CD14-positive monocyte (primary cell): ENCODE data around the gene SF3A2. TPM values are rescaled to one million over a fixed set of nuclear protein-coding genes. Genes with fewer than 3 reads are reported as not detected.
A peak's percentile ranks its signal among the peaks of the same experiment; 100 is the strongest.

Source experiments
- DNase-seq, 3 donors: peaks; one replicate each; pipeline ENCODE4 v3.0.0-alpha.2; 2011 to 2022
- H2AFZ ChIP-seq: 2 replicates; pipeline ENCODE4 v1.6.0; 2012; ENCODE audit warnings: mild to moderate bottlenecking, low read depth, low read length, inconsistent platforms; ENCODE audit not compliant: insufficient read depth, poor library complexity, severe bottlenecking
- H3K27ac ChIP-seq, 2 donors: 1 replicate in 1 of 2; 2 replicates in 1 of 2; pipeline ENCODE4 v1.5.1; 2012 to 2013; ENCODE audit warnings: low read length in 2 of 2, control low read depth in 1 of 2, inconsistent platforms in 1 of 2, low read depth in 1 of 2, mild to moderate bottlenecking in 1 of 2
- H3K27me3 ChIP-seq, 2 donors: one replicate each; pipeline versions ENCODE4 v1.6.0 to v1.6.1; 2011 to 2013; ENCODE audit warnings: low read length in 2 of 2; ENCODE audit not compliant: control insufficient read depth in 2 of 2, insufficient read depth in 2 of 2
- H3K36me3 ChIP-seq, 2 donors: replicated peaks in 1 of 2; 1 replicate in 1 of 2; 2 replicates in 1 of 2; pipeline versions ENCODE4 v1.5.1 to v1.6.1; 2012 to 2013; ENCODE audit warnings: low read length in 2 of 2, control low read depth in 1 of 2, inconsistent platforms in 1 of 2, mild to moderate bottlenecking in 1 of 2; ENCODE audit not compliant: insufficient read depth in 2 of 2, control insufficient read depth in 1 of 2
- H3K4me1 ChIP-seq, 2 donors: 1 replicate in 1 of 2; 2 replicates in 1 of 2; pipeline versions ENCODE4 v1.5.1 to v1.6.1; 2012 to 2013; ENCODE audit warnings: low read length in 2 of 2, control low read depth in 1 of 2, inconsistent platforms in 1 of 2, mild to moderate bottlenecking in 1 of 2, moderate library complexity in 1 of 2; ENCODE audit not compliant: insufficient read depth in 2 of 2, control insufficient read depth in 1 of 2
- H3K4me2 ChIP-seq: replicated peaks from 2 replicates; pipeline ENCODE3; 2012; ENCODE audit warnings: low read length, moderate library complexity, mild to moderate bottlenecking; ENCODE audit not compliant: poor library complexity, severe bottlenecking; ENCODE audit errors: extremely low read depth
- H3K4me3 ChIP-seq, 3 experiments: fragments of 200-600 bp in 1 of 3; sonication (generic) in 1 of 3; replicated peaks in 1 of 3; 1 replicate in 2 of 3; 2 replicates in 1 of 3; pipeline ENCODE4 v1.5.1; 2011 to 2013; ENCODE audit warnings: low read length in 3 of 3, mild to moderate bottlenecking in 3 of 3, control low read depth in 2 of 3, low read depth in 2 of 3, inconsistent platforms in 1 of 3, moderate library complexity in 1 of 3
- H3K79me2 ChIP-seq: 2 replicates; pipeline ENCODE4 v1.6.0; 2012; ENCODE audit warnings: mild to moderate bottlenecking, control low read depth, inconsistent platforms, low read length, moderate library complexity; ENCODE audit not compliant: insufficient read depth
- H3K9ac ChIP-seq: 2 replicates; pipeline ENCODE4 v1.6.0; 2017; ENCODE audit warnings: low read length, mild to moderate bottlenecking; ENCODE audit not compliant: insufficient read depth, poor library complexity, severe bottlenecking
- H3K9me3 ChIP-seq, 2 donors: replicated peaks in 1 of 2; 1 replicate in 1 of 2; 2 replicates in 1 of 2; pipeline versions ENCODE4 v1.5.1 to v1.6.1; 2012 to 2013; ENCODE audit warnings: low read length in 2 of 2, control low read depth in 1 of 2; ENCODE audit not compliant: control insufficient read depth in 1 of 2, insufficient read depth in 1 of 2
- H4K20me1 ChIP-seq: 2 replicates; pipeline ENCODE4 v1.6.0; 2012; ENCODE audit warnings: mild to moderate bottlenecking, low read length, control low read depth, moderate library complexity; ENCODE audit not compliant: insufficient read depth
- H3K27ac Mint-ChIP-seq, 7 donors: one replicate each; pipeline ENCODE4 v1.8.0; 2020; ENCODE audit warnings: mild to moderate bottlenecking in 7 of 7, mixed read lengths in 7 of 7, moderate library complexity in 6 of 7, inconsistent platforms in 2 of 7
- H3K27me3 Mint-ChIP-seq, 3 donors: one replicate each; pipeline ENCODE4 v1.8.0; 2021 to 2022; ENCODE audit warnings: low read depth in 3 of 3, mild to moderate bottlenecking in 3 of 3, mixed read lengths in 3 of 3, moderate library complexity in 3 of 3, inconsistent platforms in 1 of 3
- H3K36me3 Mint-ChIP-seq, 2 donors: one replicate each; pipeline ENCODE4 v1.8.0; 2020; ENCODE audit warnings: mixed read lengths in 2 of 2, inconsistent platforms in 1 of 2, mild to moderate bottlenecking in 1 of 2
- H3K4me1 Mint-ChIP-seq: one replicate; pipeline ENCODE4 v1.8.0; 2020; ENCODE audit warnings: mild to moderate bottlenecking, mixed read lengths
- H3K4me3 Mint-ChIP-seq, 2 donors: one replicate each; pipeline ENCODE4 v1.8.0; 2020; ENCODE audit warnings: mild to moderate bottlenecking in 2 of 2, mixed read lengths in 2 of 2, moderate library complexity in 1 of 2
- H3K9me3 Mint-ChIP-seq, 7 donors: one replicate each; pipeline ENCODE4 v1.8.0; 2020 to 2022; ENCODE audit warnings: mixed read lengths in 7 of 7, mild to moderate bottlenecking in 6 of 7, moderate library complexity in 6 of 7, inconsistent platforms in 2 of 7
- CTCF ChIP-seq: fragments of 200-600 bp; IDR thresholded peaks from one replicate; pipeline ENCODE4 v1.8.0; 2022; ENCODE audit warnings: antibody characterized with exemption, mild to moderate bottlenecking
- WGBS: methylation state at CpG from one replicate; pipeline ENCODE4 v1.1.5; 2013; ENCODE audit warnings: missing lambda C conversion rate; ENCODE audit not compliant: insufficient coverage; 5-methylcytosine and 5-hydroxymethylcytosine counted together
- intact Hi-C, 2 donors: fragments of 100-400 bp; cut with micrococcal nuclease; formaldehyde crosslinking; loops; one replicate each; pipeline versions ENCODE4 v1.15.0 to v1.15.1; 2023
- polyA plus RNA-seq, 3 donors: library from polyadenylated mRNA; depleted of rRNA in 1 of 3; unstranded in 2 of 3; stranded (reverse) in 1 of 3; fragments of 300-500 nt in 2 of 3; fragments of >200 nt in 1 of 3; fragmentation: Illumina TruSeq in 2 of 3; gene quantifications; 1 replicate in 2 of 3; 2 replicates in 1 of 3; pipeline ENCODE4 v1.2.3, GENCODE V29; 2012 to 2021

Gene SF3A2
- polyA plus RNA-seq, 3 donors: 8.0 to 70.8 (median 11.6) TPM

GRCh38 chr19:2233601-2234280 lies 2.9 kb upstream of the SF3A2 start:
- Histone ChIP-seq H3K4me2 (no peak overlapping the region), H3K4me1 (peaks cover 32 to 41% of the 10 kb centered on the region in 2 donors), H3K79me2 (peaks cover 64% of the 10 kb centered on the region), H3K36me3 (peaks cover 42 to 53% of the 10 kb centered on the region in 2 donors), H3K27me3 (no peaks in the 10 kb centered on the region), H3K9me3 (no peaks in the 10 kb centered on the region), H3K27ac (peak overlapping the region in 1 of 2 donors; percentile 48), H2AFZ (no peak overlapping the region), H4K20me1 (peaks cover 86% of the 10 kb centered on the region), H3K9ac (no peak overlapping the region), H3K4me3 (no peak overlapping the region)
- TF ChIP-seq CTCF: no peak
- 92% methylated on average over 25 of the region's 25 CpGs for WGBS
- DNase-seq: no peak
- peak overlapping the region in 4 of 7 donors; percentile 38 to 75 (median 60) for H3K27ac Mint-ChIP-seq
- H3K36me3 Mint-ChIP-seq: peaks cover 30 to 50% of the 10 kb centered on the region in 2 donors
- H3K4me1 Mint-ChIP-seq: peaks cover 36% of the 10 kb centered on the region
- intact Hi-C loops: loop anchor here in 1 of 2 donors (2.0 kb wide), 1 partner anchor 71 kb away; the partner anchor contains the start of gene DOT1L
- H3K4me3 Mint-ChIP-seq: no peak overlapping the region
- peaks cover 0 to 2% (median 0%) of the 10 kb centered on the region in 3 donors for H3K27me3 Mint-ChIP-seq
- no peaks in the 10 kb centered on the region for H3K9me3 Mint-ChIP-seq

GRCh38 chr19:2234996-2235380 lies 1.6 kb upstream of the SF3A2 start:
- peaks cover 45 to 54% of the 10 kb centered on the region in 2 donors for H3K4me1 ChIP-seq
- peak overlapping the region; percentile 39 to 99 for H3K27ac ChIP-seq
- peak overlapping the region; percentile 87 to 94 for H3K4me3 Mint-ChIP-seq
- peak overlapping the region; percentile 93 for H3K4me2 ChIP-seq
- peak overlapping the region; percentile 54 to 88 (median 73) for H3K4me3 ChIP-seq
- H3K27me3 Mint-ChIP-seq: peaks cover 0 to 2% (median 1%) of the 10 kb centered on the region in 3 donors
- H2AFZ ChIP-seq: peak overlapping the region; percentile 84
- no peak for TF ChIP-seq CTCF
- no peaks in the 10 kb centered on the region for H3K27me3 ChIP-seq
- H4K20me1 ChIP-seq: peaks cover 86% of the 10 kb centered on the region
- peak overlapping the region; percentile 92 for H3K9ac ChIP-seq
- H3K36me3 ChIP-seq: peaks cover 30 to 42% of the 10 kb centered on the region in 2 donors
- H3K27ac Mint-ChIP-seq: peak overlapping the region; percentile 54 to 99 (median 84)
- H3K9me3 ChIP-seq: no peaks in the 10 kb centered on the region
- 40% methylated on average over 3 of the region's 6 CpGs for WGBS
- peak in 1 of 3 donors; percentile 33 for DNase-seq
- no peaks in the 10 kb centered on the region for H3K9me3 Mint-ChIP-seq
- peaks cover 77% of the 10 kb centered on the region for H3K79me2 ChIP-seq
- peaks cover 23 to 39% of the 10 kb centered on the region in 2 donors for H3K36me3 Mint-ChIP-seq
- H3K4me1 Mint-ChIP-seq: peaks cover 48% of the 10 kb centered on the region
- intact Hi-C loops: loop anchor here (2.0 to 5.0 kb wide), 4 partner anchors 72 to 92 kb away; partner anchors contain the start of genes AP3D1 (in 2 of the 2), DOT1L (in 1 of the 2), LSM7 (in 1 of the 2) and SPPL2B (in 1 of the 2)
